Breast epithelium (tissue), 4 donors: ENCODE results near the gene SERPINA4. TPM values are rescaled to one million over a fixed set of nuclear protein-coding genes. Genes with fewer than 3 reads are reported as not detected.
A peak's percentile ranks its signal among the peaks of the same experiment; 100 is the strongest.

Source experiments
- DNase-seq, 2 donors: peaks; one replicate each; pipeline ENCODE4 v3.0.0-alpha.2; 2019; ENCODE audit warnings: low spot score in 2 of 2
- H3K27ac ChIP-seq, 2 donors: fragments of 200-600 bp; sonication (generic) in 1 of 2; one replicate each; pipeline ENCODE4 v1.5.1; 2016 to 2019; ENCODE audit warnings: mild to moderate bottlenecking in 1 of 2
- H3K27me3 ChIP-seq, 2 donors: fragments of 200-600 bp; sonication (generic) in 1 of 2; one replicate each; pipeline versions ENCODE4 v1.5.1 to v1.6.0; 2017 to 2019; ENCODE audit warnings: control low read depth in 1 of 2, mild to moderate bottlenecking in 1 of 2
- H3K36me3 ChIP-seq: fragments of 200-600 bp; one replicate; pipeline ENCODE4 v1.5.1; 2019
- H3K4me1 ChIP-seq, 2 donors: fragments of 200-600 bp; sonication (generic); one replicate each; pipeline ENCODE4 v1.5.1; 2016 to 2019; ENCODE audit warnings: control low read depth in 1 of 2
- H3K4me3 ChIP-seq, 3 donors: fragments of 200-600 bp; sonication (generic); 1 replicate in 2 of 3; 2 replicates in 1 of 3; pipeline ENCODE4 v1.5.1; 2016 to 2019; ENCODE audit warnings: mild to moderate bottlenecking in 3 of 3, moderate library complexity in 2 of 3
- H3K9me3 ChIP-seq, 2 donors: fragments of 200-600 bp; sonication (generic) in 1 of 2; one replicate each; pipeline ENCODE4 v1.5.1; 2016 to 2019; ENCODE audit warnings: control low read depth in 1 of 2
- POLR2A ChIP-seq: fragments of 450-650 bp; IDR thresholded peaks from one replicate; pipeline ENCODE4 v1.6.1; 2016; ENCODE audit warnings: antibody characterized with exemption, mild to moderate bottlenecking, moderate library complexity
- POLR2AphosphoS5 ChIP-seq, 3 donors: sonication (generic); formaldehyde crosslinking; IDR thresholded peaks; one replicate each; pipeline ENCODE4 v1.6.1; 2017; ENCODE audit warnings: antibody characterized with exemption in 3 of 3
- intact Hi-C: fragments of 100-400 bp; cut with DNase I; formaldehyde crosslinking; loops from one replicate; pipeline ENCODE4 v1.15.1; 2023; ENCODE audit warnings: low total_unique reads
- total RNA-seq, 3 donors: library from RNA; depleted of rRNA; stranded (reverse); fragments of >200 nt; gene quantifications; one replicate each; pipeline ENCODE4 v1.1.0, GENCODE V29; 2016
- TF ChIP-seq, protein P1 (sequence below), 3 donors: fragments of 450-650 bp; IDR thresholded peaks; one replicate each; pipeline ENCODE4 v1.5.1; 2016 to 2017; ENCODE audit warnings: antibody characterized with exemption in 3 of 3, mild to moderate bottlenecking in 3 of 3, moderate library complexity in 3 of 3

Gene SERPINA4
- total RNA-seq, 3 donors from 2014 or later, result not detected

DNA sequence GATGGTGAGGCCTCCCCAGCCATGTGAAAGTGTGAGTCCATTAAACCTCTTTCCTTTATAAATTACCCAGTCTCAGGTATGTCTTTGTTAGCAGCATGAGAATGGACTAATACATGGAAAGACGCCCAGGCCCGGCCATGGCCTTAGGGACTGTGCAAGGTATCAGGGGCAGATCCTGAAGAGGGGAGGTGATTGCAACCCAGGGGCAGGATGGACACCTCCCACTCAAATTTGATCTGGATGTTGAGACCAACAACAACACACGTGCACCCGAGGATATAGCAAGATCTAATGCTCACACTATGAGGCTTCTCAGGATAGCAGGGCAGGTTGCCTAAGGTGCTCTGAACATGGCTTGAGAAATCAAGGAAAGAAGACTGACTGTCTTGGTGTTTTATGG lies 13.5 kb upstream of the SERPINA4 start:
- H3K27ac ChIP-seq, result no peak overlapping the region
- TF ChIP-seq POLR2A, result no peak
- TF ChIP-seq, protein P1, sequence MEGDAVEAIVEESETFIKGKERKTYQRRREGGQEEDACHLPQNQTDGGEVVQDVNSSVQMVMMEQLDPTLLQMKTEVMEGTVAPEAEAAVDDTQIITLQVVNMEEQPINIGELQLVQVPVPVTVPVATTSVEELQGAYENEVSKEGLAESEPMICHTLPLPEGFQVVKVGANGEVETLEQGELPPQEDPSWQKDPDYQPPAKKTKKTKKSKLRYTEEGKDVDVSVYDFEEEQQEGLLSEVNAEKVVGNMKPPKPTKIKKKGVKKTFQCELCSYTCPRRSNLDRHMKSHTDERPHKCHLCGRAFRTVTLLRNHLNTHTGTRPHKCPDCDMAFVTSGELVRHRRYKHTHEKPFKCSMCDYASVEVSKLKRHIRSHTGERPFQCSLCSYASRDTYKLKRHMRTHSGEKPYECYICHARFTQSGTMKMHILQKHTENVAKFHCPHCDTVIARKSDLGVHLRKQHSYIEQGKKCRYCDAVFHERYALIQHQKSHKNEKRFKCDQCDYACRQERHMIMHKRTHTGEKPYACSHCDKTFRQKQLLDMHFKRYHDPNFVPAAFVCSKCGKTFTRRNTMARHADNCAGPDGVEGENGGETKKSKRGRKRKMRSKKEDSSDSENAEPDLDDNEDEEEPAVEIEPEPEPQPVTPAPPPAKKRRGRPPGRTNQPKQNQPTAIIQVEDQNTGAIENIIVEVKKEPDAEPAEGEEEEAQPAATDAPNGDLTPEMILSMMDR (IDR thresholded peaks at IDR 0.05), result no peak
- TF ChIP-seq POLR2AphosphoS5 (IDR thresholded peaks at IDR 0.05), result no peak
- no peaks in the 10 kb centered on the region for H3K4me1 ChIP-seq
- H3K9me3 ChIP-seq, result peaks cover 0 to 4% of the 10 kb centered on the region in 2 donors
- H3K36me3 ChIP-seq, result no peaks in the 10 kb centered on the region
- no peak overlapping the region for H3K4me3 ChIP-seq
- H3K27me3 ChIP-seq, result no peaks in the 10 kb centered on the region
- no peak for DNase-seq
- intact Hi-C loops, result no loop called here

DNA sequence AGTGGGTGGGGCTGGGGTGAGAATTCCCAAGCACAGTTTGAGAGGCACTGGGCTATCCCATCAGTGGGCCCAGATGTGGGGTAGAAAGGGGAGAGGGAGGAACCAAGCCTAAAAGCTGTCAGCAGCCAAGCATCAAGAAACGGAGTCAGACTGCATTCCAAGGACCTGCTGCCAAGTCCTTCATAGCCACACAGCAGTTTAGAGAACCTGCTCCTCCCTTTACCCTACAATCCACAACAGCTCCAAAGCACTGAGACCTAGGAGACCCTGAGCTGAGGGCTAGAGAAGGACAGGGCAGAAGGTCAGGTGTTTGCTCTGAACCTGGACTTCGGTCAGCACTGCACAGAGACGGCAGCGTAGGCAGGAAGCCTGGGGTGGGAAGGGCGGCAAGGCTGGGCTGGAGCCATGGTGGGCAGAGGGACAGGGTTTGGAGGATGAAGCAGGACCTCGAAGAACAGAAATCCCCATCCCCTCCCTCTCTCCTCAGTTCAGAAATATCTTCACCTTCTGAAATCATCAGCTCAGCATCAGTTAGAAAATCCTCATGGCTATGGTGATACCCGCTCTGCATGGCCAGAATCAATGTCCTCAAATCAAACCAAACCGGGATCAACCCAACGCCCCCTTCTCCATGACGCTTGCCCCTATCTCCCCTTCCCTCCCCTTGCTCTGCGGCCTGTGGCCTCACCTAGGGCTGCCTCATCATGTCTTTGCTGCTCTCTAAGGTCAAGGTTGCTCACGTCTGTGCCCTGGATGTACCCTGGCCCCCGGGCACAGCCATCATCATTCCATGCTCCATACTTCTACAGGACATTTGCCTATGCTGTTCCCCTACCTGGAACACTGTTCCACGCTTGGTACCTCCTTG lies 12.9 kb upstream of the SERPINA4 start:
- intact Hi-C loops, result no loop called here
- H3K9me3 ChIP-seq, result peaks cover 0 to 4% of the 10 kb centered on the region in 2 donors
- no peaks in the 10 kb centered on the region for H3K4me1 ChIP-seq
- H3K27ac ChIP-seq, result no peak overlapping the region
- no peaks in the 10 kb centered on the region for H3K36me3 ChIP-seq
- no peak overlapping the region for H3K4me3 ChIP-seq
- TF ChIP-seq POLR2AphosphoS5 (IDR thresholded peaks at IDR 0.05) (no peak), POLR2A (no peak)
- TF ChIP-seq, protein P1 (IDR thresholded peaks at IDR 0.05), result no peak
- DNase-seq, result no peak
- H3K27me3 ChIP-seq, result no peaks in the 10 kb centered on the region

DNA sequence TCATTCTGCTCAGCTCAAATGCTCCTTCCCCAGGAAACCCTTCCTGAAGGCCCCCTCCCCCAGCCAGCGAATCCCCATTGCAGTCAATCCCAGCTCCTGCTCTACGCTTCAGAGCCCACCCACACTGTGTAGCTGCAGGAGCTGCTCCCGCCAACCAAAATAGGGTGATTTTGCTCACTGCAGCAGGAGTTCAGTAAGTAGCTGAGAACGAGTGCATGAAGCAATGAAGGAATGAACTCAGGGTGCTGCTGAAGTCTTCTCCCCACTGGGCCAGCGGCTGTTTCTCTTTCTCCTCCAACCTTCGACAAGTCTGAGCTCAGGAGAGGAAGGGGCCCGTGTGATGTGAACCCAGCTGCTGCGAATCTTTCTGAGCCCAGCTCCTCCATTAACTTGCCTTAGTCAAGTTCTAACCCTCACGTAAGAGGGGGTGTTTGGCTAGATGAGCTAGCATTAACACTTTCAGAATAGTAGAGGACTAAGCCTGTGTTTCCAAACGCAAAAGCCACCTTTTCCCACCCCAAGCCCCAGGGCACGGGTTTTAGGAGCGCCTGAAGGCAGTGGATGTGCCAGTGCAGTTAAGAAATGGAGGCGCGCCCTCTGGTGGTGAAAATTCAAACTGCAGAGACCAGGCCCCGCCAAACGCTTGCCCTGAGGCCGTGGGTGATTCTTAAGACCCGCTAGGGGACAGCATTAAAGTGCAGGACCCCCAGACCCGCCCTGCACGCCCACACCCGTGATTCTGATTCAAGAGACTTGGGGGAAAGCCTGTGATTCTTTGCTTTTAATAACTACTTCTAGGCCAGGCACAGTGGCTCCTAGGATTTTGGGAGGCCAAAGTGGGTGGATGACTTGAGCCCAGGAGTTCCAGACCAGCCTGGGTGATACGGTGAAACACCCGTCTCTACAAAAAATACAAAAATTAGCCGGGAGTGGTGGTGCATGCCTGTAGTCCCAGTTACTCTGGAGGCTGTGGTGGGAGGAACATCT lies 11.9 kb upstream of the SERPINA4 start:
- Histone ChIP-seq H3K4me1 (no peaks in the 10 kb centered on the region), H3K4me3 (no peak overlapping the region), H3K9me3 (peaks cover 0 to 5% of the 10 kb centered on the region in 2 donors), H3K27me3 (no peaks in the 10 kb centered on the region), H3K36me3 (no peaks in the 10 kb centered on the region), H3K27ac (no peak overlapping the region)
- TF ChIP-seq POLR2AphosphoS5 (IDR thresholded peaks at IDR 0.05), result no peak
- TF ChIP-seq POLR2A, result no peak
- TF ChIP-seq, protein P1 (IDR thresholded peaks at IDR 0.05), result peak; percentile 79 to 81 (median 80)
- intact Hi-C loops, result no loop called here
- DNase-seq, result peak in 1 of 2 donors; percentile 63

DNA sequence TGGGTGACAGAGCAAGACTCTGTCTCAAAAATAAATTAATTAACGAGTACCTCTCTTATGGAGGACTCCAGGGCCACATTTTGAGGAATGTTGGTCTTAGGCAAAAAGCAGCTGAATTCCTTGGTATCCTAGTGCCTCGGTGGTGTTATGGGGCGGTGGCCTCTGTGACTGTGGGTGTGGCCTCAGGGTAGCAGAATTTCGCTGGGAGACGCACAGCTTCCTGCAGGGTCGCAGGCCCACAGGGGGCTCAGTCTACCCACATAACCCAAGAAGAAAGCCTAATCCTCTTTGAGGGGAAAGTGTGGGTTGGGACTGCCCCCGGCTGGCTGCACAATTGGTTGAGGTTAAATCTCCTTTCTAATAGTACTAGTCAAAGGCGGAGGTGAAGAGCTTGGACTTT lies 11.2 kb upstream of the SERPINA4 start:
- no peak overlapping the region for H3K27ac ChIP-seq
- no peak for TF ChIP-seq POLR2A
- TF ChIP-seq, protein P1 (IDR thresholded peaks at IDR 0.05), result no peak
- TF ChIP-seq POLR2AphosphoS5 (IDR thresholded peaks at IDR 0.05), result no peak
- H3K36me3 ChIP-seq, result no peaks in the 10 kb centered on the region
- DNase-seq, result no peak
- intact Hi-C loops, result loop anchor here (2.0 kb wide), 1 partner anchor 53 kb away; no protein-coding TSS in a partner anchor
- no peak overlapping the region for H3K4me3 ChIP-seq
- H3K4me1 ChIP-seq, result no peaks in the 10 kb centered on the region
- peaks cover 0 to 8% of the 10 kb centered on the region in 2 donors for H3K9me3 ChIP-seq
- H3K27me3 ChIP-seq, result no peaks in the 10 kb centered on the region
